B cell (primary cell): ENCODE measurements around the gene FOXD3. TPM values are rescaled to one million over a fixed set of nuclear protein-coding genes. Genes with fewer than 3 reads are reported as not detected.

ENCODE experiments used
- ATAC-seq: fragments of 200-7000 bp; cut with Tn5 transposase; one replicate; pipeline ENCODE4 v1.10.0; 2021; ENCODE audit warnings: low read depth, mild to moderate bottlenecking, moderate number of reproducible peaks, moderate library complexity
- CTCF ChIA-PET: fragments of 350-600 bp; sonication (Branson Sonifier 250); formaldehyde crosslinking; loops from one replicate; lab custom pipeline; 2021; ENCODE audit warnings: antibody characterized with exemption, inconsistent platforms; lab: Charles Lee
- POLR2A ChIA-PET: fragments of 350-600 bp; sonication (Branson Sonifier 250); formaldehyde crosslinking; loops from one replicate; lab custom pipeline; 2021; ENCODE audit warnings: antibody characterized with exemption; lab: Charles Lee
- DNase-seq: peaks from one replicate; pipeline ENCODE4 v3.0.0; 2013
- H2AFZ ChIP-seq: 2 replicates; pipeline ENCODE4 v1.6.1; 2012; ENCODE audit warnings: mild to moderate bottlenecking, low read depth, low read length; ENCODE audit not compliant: insufficient read depth, poor library complexity, severe bottlenecking
- H3K27ac ChIP-seq, 2 donors: 1 replicate in 1 of 2; 2 replicates in 1 of 2; pipeline ENCODE4 v1.5.1; 2012 to 2013; ENCODE audit warnings: low read length in 2 of 2, mild to moderate bottlenecking in 2 of 2, moderate library complexity in 1 of 2
- H3K27me3 ChIP-seq, 4 experiments: fragments of 200-600 bp in 1 of 4; sonication (generic) in 1 of 4; replicated peaks in 1 of 4; 1 replicate in 2 of 4; 2 replicates in 2 of 4; pipeline versions ENCODE4 v1.6.1 to v1.7.0; 2013 to 2016; ENCODE audit warnings: low read length in 3 of 4, mild to moderate bottlenecking in 2 of 4, mixed read lengths in 1 of 4, moderate library complexity in 1 of 4; ENCODE audit not compliant: insufficient read depth in 4 of 4, control insufficient read depth in 3 of 4; ENCODE audit errors: control extremely low read depth in 1 of 4
- H3K36me3 ChIP-seq, 2 experiments: replicated peaks in 1 of 2; 1 replicate in 1 of 2; 2 replicates in 1 of 2; pipeline versions ENCODE4 v1.6.1 to v1.7.1; 2013; ENCODE audit warnings: low read length in 1 of 2; ENCODE audit not compliant: insufficient read depth in 2 of 2, control insufficient read depth in 1 of 2; ENCODE audit errors: control extremely low read depth in 1 of 2, extremely low read depth in 1 of 2
- H3K4me1 ChIP-seq, 2 donors: fragments of 200-600 bp in 1 of 2; sonication (generic) in 1 of 2; 1 replicate in 1 of 2; 2 replicates in 1 of 2; pipeline versions ENCODE4 v1.5.1 to v1.6.1; 2013 to 2017; ENCODE audit warnings: low read length in 2 of 2; ENCODE audit not compliant: control insufficient read depth in 2 of 2, insufficient read depth in 2 of 2
- H3K4me2 ChIP-seq: replicated peaks from 2 replicates; pipeline ENCODE3; 2012; ENCODE audit warnings: mild to moderate bottlenecking, low read depth, low read length; ENCODE audit not compliant: poor library complexity, severe bottlenecking
- H3K4me3 ChIP-seq, 5 experiments: fragments of 200-600 bp in 1 of 5; sonication (generic) in 1 of 5; 1 replicate in 3 of 5; 2 replicates in 2 of 5; pipeline versions ENCODE4 v1.5.1 to v1.7.0; 2011 to 2016; ENCODE audit warnings: low read length in 4 of 5, mild to moderate bottlenecking in 4 of 5, low read depth in 2 of 5, control low read depth in 1 of 5, moderate library complexity in 1 of 5; ENCODE audit not compliant: insufficient read depth in 1 of 5; ENCODE audit errors: control extremely low read depth in 1 of 5, extremely low read depth in 1 of 5
- H3K79me2 ChIP-seq: fragments of 200-600 bp; sonication (generic); one replicate; pipeline ENCODE4 v1.6.0; 2016; ENCODE audit warnings: low read length; ENCODE audit not compliant: control insufficient read depth, insufficient read depth
- H3K9ac ChIP-seq: fragments of 200-600 bp; sonication (generic); 2 replicates; pipeline ENCODE4 v1.6.1; 2017; ENCODE audit warnings: mild to moderate bottlenecking, low read length, moderate library complexity
- H3K9me3 ChIP-seq, 3 donors: one replicate each; pipeline versions ENCODE4 v1.6.1 to v1.7.1; 2013; ENCODE audit warnings: low read length in 2 of 3; ENCODE audit not compliant: control insufficient read depth in 2 of 3, insufficient read depth in 1 of 3; ENCODE audit errors: control extremely low read depth in 1 of 3
- H4K20me1 ChIP-seq: 2 replicates; pipeline ENCODE4 v1.6.0; 2012; ENCODE audit warnings: mild to moderate bottlenecking, low read length; ENCODE audit not compliant: insufficient read depth, control insufficient read depth, poor library complexity, severe bottlenecking
- H3K27ac Mint-ChIP-seq: one replicate; pipeline ENCODE4 v1.8.0; 2021; ENCODE audit warnings: mixed read lengths
- H3K27me3 Mint-ChIP-seq: one replicate; pipeline ENCODE4 v1.8.0; 2021; ENCODE audit warnings: mixed read lengths
- H3K4me1 Mint-ChIP-seq: one replicate; pipeline ENCODE4 v1.8.0; 2021; ENCODE audit warnings: mixed read lengths
- H3K4me3 Mint-ChIP-seq: one replicate; pipeline ENCODE4 v1.8.0; 2021; ENCODE audit warnings: mixed read lengths
- H3K9me3 Mint-ChIP-seq: one replicate; pipeline ENCODE4 v1.8.0; 2022; ENCODE audit warnings: mixed read lengths; ENCODE audit not compliant: insufficient read depth
- CTCF ChIP-seq: fragments of 200-600 bp; IDR thresholded peaks from one replicate; pipeline ENCODE4 v1.8.0; 2022; ENCODE audit warnings: antibody characterized with exemption, mild to moderate bottlenecking
- EZH2 ChIP-seq: IDR thresholded peaks from 2 replicates; pipeline ENCODE4 v1.6.1; 2012; ENCODE audit warnings: borderline replicate concordance, low read depth, mild to moderate bottlenecking, moderate library complexity, low read length; ENCODE audit not compliant: insufficient read depth, poor library complexity, severe bottlenecking
- WGBS: methylation state at CpG from one replicate; pipeline ENCODE4 v1.1.5; 2013; ENCODE audit warnings: missing lambda C conversion rate; ENCODE audit not compliant: insufficient coverage; 5-methylcytosine and 5-hydroxymethylcytosine counted together
- intact Hi-C: fragments of 100-400 bp; cut with micrococcal nuclease; formaldehyde crosslinking; loops from one replicate; pipeline ENCODE4 v1.10.0; 2022
- polyA minus RNA-seq: library from RNA; depleted of rRNA, polyadenylated mRNA; stranded (reverse); fragments of >200 nt; gene quantifications from 2 replicates; pipeline ENCODE4 v1.2.3, GENCODE V29; 2012
- polyA plus RNA-seq: library from polyadenylated mRNA; depleted of rRNA; stranded (reverse); fragments of >200 nt; gene quantifications from 2 replicates; pipeline ENCODE4 v1.2.3, GENCODE V29; 2012
- total RNA-seq, 2 donors: library from RNA; stranded (reverse); fragments of 120-200 nt in 1 of 2; gene quantifications; 1 replicate in 1 of 2; 2 replicates in 1 of 2; pipeline versions ENCODE4 v1.2.3 to v1.2.4, GENCODE V29; 2013 to 2022

Gene FOXD3
- not detected in 2 replicates for total RNA-seq
- 0.16 TPM for total RNA-seq (2013)
- polyA plus RNA-seq, result not detected in 2 replicates
- polyA minus RNA-seq, result not detected in 2 replicates

DNA sequence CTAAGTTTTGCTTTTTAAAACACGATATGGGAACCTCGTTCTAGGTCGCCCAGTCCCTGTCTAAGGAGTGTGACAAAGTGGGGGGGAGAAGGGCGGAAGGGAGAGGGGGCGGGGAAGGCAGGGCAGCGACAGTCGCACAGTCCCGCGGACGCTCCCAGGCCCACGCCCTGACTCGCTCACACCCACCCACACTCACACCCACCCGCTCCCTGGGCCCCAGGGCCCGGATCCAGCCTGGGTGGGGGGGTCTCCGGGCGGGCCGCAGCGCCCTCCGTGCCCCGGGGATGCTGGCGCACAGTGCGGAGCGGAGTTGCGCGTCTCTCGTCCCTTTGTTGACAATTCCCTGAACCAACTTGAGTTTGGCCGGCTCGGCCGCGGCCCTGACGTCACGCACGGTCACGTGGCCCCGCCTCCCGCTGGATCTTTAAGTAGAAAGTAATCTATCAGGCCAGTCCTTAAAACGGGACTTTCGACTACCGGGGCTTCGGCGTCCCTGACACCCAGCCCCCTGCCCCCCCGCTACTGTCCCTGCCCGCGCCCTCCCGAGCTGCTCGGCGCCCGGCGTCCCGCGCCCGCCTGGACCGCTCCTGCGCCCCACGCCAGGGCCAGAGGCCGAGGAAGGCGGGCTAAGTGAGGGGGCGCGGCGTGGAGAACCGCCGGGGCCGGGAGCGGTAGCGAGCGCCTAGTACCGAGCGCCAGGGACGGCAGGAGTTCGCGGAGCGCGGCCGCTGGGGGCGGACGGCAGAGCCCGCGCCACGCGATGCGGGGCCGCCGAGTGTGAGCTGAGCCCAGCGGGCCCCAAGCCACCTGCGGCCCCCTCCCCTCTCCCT lies at the start of gene FOXD3:
Gene FOXD3, plus strand, starts transcription at position 454 of the 830 bp plus-strand sequence. CDS start 492 bp downstream, outside the sequence.
- peak within 1 kb of the TSS; percentile 53 for H3K9ac ChIP-seq
- no peaks in the 10 kb centered on the region for H4K20me1 ChIP-seq
- H3K4me2 ChIP-seq, result peak within 1 kb of the TSS; percentile 89
- H3K4me3 Mint-ChIP-seq, result peak within 1 kb of the TSS; percentile 88
- H3K27ac ChIP-seq, result no peak within 1 kb of the TSS
- peaks cover 55 to 73% of the 10 kb centered on the region in 2 donors for H3K4me1 ChIP-seq
- peak within 1 kb of the TSS; percentile 38 to 57 (median 53) for H3K4me3 ChIP-seq
- H3K9me3 Mint-ChIP-seq, result peaks cover 8% of the 10 kb centered on the region
- intact Hi-C loops, result loop anchor here (2.0 kb wide), 1 partner anchor 44 kb away; the partner anchor contains the start of gene ALG6
- H3K9me3 ChIP-seq, result peaks cover 4 to 82% (median 47%) of the 10 kb centered on the region in 3 donors
- H3K27ac Mint-ChIP-seq, result peak within 1 kb of the TSS; percentile 87
- H3K27me3 Mint-ChIP-seq, result peaks cover 66% of the 10 kb centered on the region
- no peaks in the 10 kb centered on the region for H3K36me3 ChIP-seq
- H3K79me2 ChIP-seq, result no peaks in the 10 kb centered on the region
- CTCF ChIA-PET, result no interaction called here
- H3K27me3 ChIP-seq, result peaks cover 2 to 83% (median 71%) of the 10 kb centered on the region in 4 experiments
- no peak for TF ChIP-seq CTCF
- TF ChIP-seq EZH2, result peak; percentile 31
- H2AFZ ChIP-seq, result peak within 1 kb of the TSS; percentile 68
- peaks cover 33% of the 10 kb centered on the region for H3K4me1 Mint-ChIP-seq
- POLR2A ChIA-PET, result no interaction called here
- WGBS, result 2% methylated on average over 74 of the region's 85 CpGs
- ATAC-seq (peak; percentile 25), DNase-seq (peak; percentile 61)

- TF ChIP-seq EZH2 (no peak), CTCF (no peak)
- no CpG with 5 or more reads among the region's 2 CpGs for WGBS
- H3K9ac ChIP-seq, result no peak overlapping the region
- H3K36me3 ChIP-seq, result no peaks in the 10 kb centered on the region
- DNase-seq (no peak), ATAC-seq (no peak)
- intact Hi-C loops, result no loop called here
- no peak overlapping the region for H3K4me3 ChIP-seq
- no peak overlapping the region for H2AFZ ChIP-seq
- H3K27me3 ChIP-seq, result peaks cover 0 to 3% (median 0%) of the 10 kb centered on the region in 4 experiments
- no peaks in the 10 kb centered on the region for H3K4me1 ChIP-seq
- ChIA-PET POLR2A (no interaction called here), CTCF (no interaction called here)
- H3K79me2 ChIP-seq, result no peaks in the 10 kb centered on the region
- Mint-ChIP-seq H3K27ac (no peak overlapping the region), H3K4me3 (no peak overlapping the region), H3K9me3 (no peaks in the 10 kb centered on the region), H3K4me1 (no peaks in the 10 kb centered on the region), H3K27me3 (peaks cover 10% of the 10 kb centered on the region)
- H3K27ac ChIP-seq, result no peak overlapping the region
- no peak overlapping the region for H3K4me2 ChIP-seq
- no peaks in the 10 kb centered on the region for H3K9me3 ChIP-seq
- no peaks in the 10 kb centered on the region for H4K20me1 ChIP-seq
Observed at GRCh38 chr1:63272811-63273210, 49.6 kb upstream of the FOXD3 start.
